Stomach (tissue), 4 donors: ENCODE measurements around the gene KRT12.

Experiments used
- EP300 ChIP-seq: sonication (generic); formaldehyde crosslinking; IDR thresholded peaks from one replicate; pipeline ENCODE4 v1.6.1; 2017; ENCODE audit warnings: antibody characterized with exemption
- POLR2A ChIP-seq, 4 donors: fragments of 450-650 bp; IDR thresholded peaks; one replicate each; pipeline ENCODE4 v1.6.1; 2016; ENCODE audit warnings: antibody characterized with exemption in 4 of 4, control low read depth in 2 of 4, mild to moderate bottlenecking in 1 of 4, moderate library complexity in 1 of 4
- POLR2AphosphoS5 ChIP-seq, 3 donors: sonication (generic); formaldehyde crosslinking; IDR thresholded peaks; one replicate each; pipeline ENCODE4 v1.6.1; 2016; ENCODE audit warnings: antibody characterized with exemption in 3 of 3
- TF ChIP-seq, protein P1 (sequence below), 7 experiments: fragments of 450-650 bp in 4 of 7; fragments of 200-600 bp in 3 of 7; sonication (generic) in 3 of 7; IDR thresholded peaks; one replicate each; pipeline ENCODE4 v1.5.1; 2016 to 2019; ENCODE audit warnings: antibody characterized with exemption in 7 of 7, control low read depth in 2 of 7, mild to moderate bottlenecking in 1 of 7

DNA sequence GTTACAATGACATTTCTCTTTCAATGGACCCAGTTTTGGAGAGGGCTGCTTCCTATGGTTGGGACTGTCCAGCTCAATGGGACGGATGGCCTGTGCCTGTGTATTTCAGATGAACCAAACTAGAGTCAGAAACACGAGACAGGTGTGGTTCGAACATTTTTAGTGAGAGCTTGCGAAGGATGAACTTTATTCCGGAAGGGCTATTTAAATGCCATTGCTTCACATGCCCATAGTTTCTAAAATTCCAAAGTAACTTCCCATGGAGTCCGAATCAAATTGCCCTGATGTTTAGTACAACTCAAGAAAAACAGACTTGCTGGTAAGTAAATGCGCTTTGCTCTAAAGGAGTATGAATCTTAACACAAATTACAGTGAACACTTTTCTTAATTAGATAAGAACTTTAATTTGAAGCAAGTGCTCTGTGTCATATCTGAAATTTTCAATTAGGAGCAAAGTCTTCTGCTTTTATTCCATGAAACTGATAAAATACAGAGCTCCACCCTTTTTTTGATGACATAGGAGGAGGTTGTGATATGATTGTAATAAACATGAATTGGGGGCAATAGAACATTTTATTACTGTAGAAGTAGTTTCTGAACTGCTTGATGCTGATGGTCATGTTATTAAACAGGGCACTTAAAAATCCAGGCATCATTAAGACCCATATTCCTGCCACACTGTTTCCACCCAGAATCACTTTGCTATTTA, 16.8 kb upstream of the KRT12 start:
- TF ChIP-seq, protein P1, sequence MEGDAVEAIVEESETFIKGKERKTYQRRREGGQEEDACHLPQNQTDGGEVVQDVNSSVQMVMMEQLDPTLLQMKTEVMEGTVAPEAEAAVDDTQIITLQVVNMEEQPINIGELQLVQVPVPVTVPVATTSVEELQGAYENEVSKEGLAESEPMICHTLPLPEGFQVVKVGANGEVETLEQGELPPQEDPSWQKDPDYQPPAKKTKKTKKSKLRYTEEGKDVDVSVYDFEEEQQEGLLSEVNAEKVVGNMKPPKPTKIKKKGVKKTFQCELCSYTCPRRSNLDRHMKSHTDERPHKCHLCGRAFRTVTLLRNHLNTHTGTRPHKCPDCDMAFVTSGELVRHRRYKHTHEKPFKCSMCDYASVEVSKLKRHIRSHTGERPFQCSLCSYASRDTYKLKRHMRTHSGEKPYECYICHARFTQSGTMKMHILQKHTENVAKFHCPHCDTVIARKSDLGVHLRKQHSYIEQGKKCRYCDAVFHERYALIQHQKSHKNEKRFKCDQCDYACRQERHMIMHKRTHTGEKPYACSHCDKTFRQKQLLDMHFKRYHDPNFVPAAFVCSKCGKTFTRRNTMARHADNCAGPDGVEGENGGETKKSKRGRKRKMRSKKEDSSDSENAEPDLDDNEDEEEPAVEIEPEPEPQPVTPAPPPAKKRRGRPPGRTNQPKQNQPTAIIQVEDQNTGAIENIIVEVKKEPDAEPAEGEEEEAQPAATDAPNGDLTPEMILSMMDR (IDR thresholded peaks at IDR 0.05), result no peak
- TF ChIP-seq POLR2AphosphoS5 (IDR thresholded peaks at IDR 0.05) (no peak), POLR2A (IDR thresholded peaks at IDR 0.05) (no peak), EP300 (no peak)
